ENCODE data around the gene ASPN.
"Not testable (repeated sequence)": the region's sequence is repeated elsewhere in the genome, so short reads cannot be mapped to it uniquely, and the experiment has no call there.

ASPN gene

DNA sequence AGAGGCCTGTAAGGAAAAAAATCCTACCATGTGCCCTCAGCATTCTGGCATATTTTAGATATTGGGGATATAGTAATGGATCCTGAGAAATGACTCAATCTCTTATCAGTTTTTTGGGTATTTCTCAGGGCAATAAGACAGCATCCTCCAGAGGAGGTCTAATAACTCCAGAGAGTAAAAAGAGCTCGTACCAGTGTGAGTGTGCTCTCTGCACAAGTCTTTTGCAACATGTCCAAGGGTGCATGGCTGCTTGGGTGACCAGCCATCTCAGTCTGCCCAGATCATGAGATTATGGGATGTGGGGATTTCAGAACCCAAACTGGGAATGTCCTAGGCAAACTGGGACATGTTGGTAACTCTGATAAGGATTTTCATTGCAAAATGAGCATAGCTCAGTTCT lies 15.3 kb downstream of the ASPN start:
- DNase-seq, result no peak

DNA sequence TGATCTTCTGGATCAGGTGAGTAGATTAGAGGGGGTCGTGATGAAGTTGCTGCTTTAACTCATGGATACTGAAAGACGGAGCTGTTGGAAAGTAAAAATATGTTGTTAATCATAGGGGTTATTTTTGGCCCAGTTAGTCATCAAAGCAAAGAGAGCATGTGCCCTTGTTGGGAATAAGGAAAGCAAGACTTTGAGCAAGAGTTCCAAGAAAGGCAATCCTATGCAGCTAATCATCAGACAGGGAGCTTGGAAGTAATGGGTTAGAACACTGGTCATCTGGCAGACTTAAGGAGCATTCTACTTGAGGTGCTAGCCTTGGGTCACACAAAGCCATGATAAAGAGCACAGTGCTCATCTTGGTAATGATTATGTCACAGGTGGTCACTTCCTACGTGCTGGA lies 18.3 kb downstream of the ASPN start:
- DNase-seq, result no peak

DNA sequence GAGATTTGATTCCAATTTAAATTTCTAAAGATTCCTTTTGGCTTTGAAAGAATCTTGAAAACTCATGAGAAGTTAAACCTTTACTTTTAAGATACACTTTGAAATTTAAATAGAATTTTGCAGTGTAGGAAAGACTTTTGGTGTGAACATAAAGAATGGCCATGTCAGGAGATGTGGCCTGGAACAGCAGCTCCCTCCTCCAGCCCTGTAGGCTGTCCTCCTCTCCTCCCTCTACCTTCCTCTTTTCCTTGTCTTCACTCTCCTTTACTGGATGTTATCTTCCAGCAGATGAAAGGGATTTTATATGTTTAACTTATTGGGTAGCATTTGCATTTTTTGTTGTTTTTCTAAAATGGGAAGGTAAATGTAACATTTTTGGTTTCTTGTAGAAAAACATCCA lies 18.9 kb downstream of the ASPN start:
- DNase-seq, result no peak

DNA sequence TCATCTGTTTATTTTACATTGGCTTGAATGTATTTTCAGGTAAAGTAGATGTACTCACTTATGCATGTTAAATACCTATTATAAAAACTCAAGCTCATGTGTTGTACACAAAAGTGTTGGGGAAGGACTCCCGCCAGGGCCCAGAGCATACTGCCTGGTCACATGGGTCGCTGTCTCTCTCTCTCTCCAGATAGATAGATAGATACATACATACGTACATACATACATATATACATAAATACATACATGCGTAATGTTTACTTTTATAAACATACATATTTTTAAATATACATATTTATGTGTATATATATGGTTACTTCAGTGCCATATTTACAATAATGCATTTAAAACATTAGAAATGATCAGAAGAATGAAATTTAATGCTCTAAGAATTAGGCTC lies 24.7 kb downstream of the ASPN start:
- no peak for DNase-seq

DNA sequence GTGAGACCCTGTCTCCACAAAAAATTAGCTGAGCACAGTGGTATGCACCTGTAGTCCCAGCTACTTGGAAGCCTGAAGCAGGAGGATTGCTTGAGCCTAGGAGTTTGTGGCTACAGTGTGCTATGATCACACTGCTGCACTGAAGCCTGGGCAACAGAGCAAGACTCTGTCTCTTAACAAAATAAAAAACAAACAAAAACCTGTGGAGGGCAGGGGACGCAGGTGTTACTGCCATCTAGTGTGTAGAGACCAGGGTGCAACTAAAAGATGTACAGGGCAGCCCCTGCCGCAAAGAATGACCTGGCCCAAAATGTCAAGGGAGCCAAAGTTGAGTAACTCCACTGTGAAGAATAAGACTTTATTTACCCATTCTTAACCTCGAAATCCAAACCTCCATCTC lies 27.1 kb downstream of the ASPN start:
- no peak for DNase-seq

DNA sequence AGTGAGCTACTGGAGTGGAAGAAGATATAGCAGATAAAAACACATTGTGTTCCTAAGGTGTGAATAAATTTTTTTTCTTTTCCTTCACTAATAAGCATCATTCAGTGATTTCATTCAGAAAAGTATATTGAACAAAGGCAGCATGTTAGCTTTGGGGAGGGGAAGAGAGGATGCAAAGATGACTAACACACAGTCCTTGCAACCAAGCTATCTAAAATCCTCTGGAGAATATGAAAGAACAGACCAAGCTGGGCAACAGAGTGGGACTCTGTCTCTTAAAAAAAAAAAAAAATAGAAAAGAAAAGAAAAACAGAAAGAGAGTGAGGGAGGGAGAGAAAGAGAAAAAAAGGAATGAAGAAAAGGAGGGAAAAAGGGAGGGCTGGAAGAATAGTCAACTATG lies 35.8 kb downstream of the ASPN start:
- DNase-seq, result no peak

DNA sequence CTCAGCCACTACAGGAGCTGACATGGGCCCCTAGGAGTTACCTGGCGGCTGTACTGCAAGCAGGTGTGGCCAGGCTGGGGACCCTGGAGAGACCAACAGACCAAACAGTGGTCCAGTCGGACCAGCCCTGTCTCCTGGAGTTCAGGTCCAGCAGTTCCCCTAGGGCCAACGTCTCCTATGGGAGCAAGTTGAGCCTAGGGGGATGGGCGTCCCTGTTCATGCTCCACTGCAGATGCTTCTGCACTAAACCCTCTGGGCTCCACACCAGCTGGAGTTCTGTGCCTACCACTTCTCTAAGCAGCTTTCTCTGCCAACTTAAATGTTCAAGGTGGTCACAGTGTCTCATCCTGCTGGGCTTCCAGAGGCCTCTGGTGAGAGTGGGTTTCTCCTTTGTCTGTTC lies 37.5 kb downstream of the ASPN start:
- no peak for DNase-seq

DNA sequence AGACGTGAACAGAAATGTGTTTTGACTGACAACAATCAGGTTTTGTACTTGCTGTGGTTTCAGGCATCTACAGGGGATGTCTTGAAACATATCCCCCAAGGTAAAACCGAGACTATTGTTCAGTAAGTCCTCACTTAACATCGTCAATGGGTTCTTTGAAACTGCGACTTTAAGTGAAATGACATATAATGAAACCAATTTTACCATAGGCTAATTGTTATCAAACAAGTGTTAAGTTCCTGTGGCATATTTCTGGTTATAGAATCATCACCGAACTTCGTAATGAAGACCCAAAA lies 41.6 kb downstream of the ASPN start:
- no peak for DNase-seq

DNA sequence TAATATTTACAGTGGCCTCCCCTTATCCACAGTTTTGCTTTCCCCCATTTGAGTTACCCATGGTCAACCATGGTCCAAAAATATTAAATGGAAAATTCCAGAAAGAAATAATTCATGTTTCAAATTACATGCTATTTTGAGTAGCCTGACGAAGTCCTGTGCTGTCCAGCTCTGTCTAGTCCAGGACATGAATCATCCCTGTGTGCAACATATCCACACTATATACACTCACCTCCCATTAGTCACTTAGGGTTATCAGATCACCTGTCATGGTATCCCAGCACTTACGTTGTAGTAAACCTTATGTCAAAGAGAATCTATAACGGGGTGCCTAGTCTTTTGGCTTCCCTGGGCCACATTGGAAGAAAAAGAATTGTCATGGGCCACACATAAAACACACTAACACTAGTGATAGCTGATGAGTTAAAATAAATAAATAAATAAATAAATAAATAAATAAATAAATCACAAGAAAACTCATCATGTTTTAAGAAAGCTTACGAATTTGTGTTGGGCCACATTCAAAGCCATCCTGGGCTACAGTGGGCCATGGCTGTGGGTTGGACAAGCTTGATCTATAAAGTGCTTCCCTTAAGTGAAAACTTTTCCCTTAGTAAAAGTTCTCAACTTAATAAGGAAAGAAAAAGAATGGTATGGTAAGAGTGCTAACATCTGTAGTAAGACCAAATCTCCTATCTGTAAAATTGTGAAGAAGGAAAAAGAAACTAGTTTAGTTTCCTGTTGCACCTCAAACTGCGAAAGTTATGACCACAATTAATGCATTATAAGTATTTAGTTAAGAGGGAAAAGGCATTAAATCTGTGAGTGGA lies 42.2 kb downstream of the ASPN start:
- no peak for DNase-seq

DNA sequence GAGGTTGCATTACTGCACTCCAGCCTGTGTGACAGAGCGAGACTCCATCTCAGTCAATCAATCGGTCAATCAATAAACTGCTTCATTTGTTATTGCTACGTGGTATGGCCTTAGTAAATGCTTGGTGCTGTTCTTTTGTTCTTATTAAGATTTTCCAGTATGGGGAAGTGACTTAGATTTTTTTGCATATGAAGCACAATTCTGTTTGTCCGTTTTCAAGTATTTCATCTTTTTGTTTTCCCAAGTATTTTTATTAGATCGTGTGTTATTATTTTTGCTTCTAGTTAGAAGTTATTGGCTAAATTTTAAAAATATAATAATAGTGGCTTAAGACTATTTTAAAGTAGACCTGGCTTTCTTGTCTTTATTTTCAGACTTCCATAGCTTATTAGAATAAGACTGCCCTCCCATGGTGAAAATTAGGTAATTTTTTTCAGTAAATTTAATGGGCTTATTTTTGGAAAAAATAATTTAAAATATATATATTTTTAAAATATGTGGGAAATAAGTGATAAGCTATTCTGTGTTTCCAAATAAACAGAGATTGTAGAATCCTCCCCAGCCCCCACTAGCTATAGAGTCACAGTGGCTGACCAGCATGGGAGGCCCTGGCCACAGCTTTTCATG lies 43.3 kb downstream of the ASPN start:
- DNase-seq, result no peak

DNA sequence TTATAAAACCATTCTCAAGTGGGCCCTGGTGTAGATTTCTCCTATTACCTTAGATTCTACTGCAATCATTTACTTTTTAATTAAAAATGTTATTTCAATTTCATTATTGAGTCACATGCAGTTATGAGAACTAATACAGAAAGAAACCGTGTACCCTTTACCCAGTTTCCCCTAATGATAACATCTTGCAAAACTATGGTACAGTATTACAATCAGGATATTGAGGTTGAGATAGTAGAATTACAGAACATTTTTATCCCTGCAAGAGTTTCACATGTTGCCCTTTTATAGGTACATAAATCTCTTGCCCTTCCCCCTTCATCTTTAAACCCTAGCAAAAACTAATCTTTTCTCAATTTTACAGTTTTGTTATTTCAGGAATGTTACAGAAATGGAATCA lies 47.0 kb downstream of the ASPN start:
- no peak for DNase-seq

DNA sequence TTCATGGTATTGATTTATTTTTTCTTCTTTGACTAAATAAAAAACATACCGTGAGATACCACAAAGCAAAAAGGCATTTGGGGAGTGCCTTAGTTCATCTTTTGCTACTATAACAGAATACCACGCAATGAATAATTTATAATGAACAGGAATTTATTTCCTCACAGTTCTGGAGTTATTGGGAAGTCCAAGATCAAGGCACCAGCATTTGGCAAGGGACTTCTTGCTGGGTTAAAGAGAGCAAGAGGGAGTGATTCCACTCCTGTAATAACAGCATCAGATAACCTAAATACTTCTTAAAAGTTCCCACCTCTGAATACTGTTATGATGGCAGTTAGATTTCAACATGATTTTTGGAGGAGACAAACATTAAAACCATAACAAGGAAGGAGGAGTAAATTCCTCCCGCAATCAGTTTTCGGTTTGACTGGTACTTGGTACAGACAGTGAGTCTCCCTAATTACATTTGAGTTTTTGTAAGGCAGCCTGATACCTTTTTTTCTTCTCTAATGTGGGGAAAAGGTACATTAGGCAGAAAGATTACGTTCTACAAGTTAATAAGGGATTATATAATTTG lies 49.2 kb downstream of the ASPN start:
- no peak for DNase-seq

DNA sequence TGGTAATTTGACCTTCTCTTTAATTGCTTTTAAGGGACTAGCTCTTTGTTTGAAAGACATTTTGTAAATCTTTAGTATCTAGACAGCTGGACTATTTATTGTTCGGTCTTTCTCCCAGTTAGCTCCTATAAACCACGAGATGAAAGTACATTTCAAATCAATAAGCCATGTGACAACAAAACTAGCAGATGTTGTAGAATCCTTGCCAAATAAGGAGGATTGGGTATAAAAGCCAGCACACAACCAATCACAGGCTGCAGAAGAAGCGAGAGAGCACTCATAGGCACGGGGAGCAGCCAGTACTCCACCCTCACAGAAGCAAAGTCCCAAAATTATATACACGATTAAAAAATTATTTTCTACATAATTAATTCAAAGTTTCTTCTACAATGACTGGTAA lies 50.0 kb downstream of the ASPN start:
- no peak for DNase-seq

DNA sequence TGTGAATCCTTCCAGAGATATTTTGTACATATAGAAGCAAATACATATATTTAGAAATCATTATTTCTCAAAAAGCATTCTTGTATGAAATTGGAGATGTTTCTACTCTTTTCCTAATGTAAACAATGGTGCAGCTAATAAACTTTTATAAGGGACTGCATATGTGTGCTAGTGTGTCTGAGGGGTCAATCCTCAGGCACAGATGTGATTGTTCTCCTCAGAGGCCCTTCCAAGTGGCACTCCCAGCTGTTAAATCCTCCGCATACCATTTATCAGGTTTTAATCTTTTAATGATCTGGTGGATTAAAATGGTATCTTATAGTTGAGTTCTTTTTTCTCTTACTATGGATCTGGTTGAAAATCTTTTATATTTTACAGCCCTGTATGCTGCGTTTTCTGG lies 52.5 kb downstream of the ASPN start:
- no peak for DNase-seq

DNA sequence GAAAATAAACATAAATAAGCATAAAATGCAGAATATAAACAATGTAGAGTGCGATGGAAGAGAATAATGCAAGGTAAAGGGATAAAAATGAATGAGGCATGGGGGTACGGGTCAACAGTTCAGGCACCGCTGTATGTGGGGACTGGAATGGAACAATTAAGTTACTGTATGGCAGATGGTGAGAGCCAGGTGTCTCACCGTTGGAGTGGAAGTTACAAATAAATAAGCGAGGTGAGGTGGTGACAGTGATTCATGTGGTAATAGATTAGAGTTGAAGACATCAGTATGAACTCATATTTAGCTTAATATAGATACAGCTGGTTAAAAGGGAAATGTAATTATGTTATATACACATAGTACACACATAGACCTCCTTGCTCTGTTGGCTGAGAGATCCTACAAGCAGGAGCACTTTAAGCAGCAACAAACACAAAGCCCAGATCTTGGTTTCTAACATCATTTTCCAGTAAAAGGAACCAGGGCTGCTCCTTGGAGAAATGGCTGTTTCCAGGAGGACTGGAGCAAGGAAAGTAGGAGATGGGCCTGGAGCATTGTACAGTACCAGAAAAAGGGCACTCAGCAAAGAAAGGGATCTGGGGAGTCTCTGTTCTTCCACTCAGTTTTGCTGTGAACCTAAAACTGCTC lies 55.7 kb downstream of the ASPN start:
- DNase-seq, result no peak

DNA sequence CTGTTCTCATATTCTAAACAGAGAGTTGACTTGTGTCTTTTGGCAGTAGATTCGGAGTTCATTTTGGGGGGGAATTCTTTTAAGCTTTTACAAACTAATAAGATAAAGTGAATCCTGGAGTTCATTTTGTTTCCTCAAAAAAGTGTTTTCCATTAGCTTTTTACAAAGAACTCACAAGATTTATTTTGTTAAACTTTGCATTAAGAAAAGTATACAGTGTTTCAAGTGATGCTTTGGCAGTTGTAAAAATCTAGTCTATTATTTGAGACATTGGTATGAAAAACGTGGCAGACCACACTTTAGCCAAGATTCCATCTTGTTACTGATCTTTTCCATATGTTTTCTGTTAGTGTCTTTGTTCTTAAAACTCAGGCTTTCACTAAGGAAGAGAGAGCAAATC lies 56.8 kb downstream of the ASPN start:
- no peak for DNase-seq

DNA sequence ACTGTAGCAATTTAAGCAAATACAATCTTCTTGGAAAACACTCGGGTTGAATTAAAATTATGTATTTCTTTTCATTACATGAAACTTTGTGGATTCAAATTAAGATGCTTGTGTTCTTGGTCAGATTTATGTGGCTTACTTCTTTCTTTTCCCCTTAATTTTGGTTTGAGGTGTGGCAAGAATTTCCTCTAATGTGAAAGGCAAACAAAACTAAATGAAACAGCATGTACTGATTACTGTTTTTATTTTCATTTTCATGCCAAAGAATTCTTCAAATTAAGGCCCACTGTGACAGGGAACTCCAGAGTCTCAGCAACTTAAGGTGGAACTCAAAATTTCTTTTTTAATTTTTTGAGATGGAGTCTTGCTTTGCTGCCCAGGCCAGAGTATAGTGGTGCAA lies 58.0 kb downstream of the ASPN start, which contains the start of gene OMD:
OMD (minus strand) TSS at position 132 of the 400 bp plus-strand sequence. CDS start 6,913 bp downstream, outside the sequence.
- DNase-seq, result no peak

DNA sequence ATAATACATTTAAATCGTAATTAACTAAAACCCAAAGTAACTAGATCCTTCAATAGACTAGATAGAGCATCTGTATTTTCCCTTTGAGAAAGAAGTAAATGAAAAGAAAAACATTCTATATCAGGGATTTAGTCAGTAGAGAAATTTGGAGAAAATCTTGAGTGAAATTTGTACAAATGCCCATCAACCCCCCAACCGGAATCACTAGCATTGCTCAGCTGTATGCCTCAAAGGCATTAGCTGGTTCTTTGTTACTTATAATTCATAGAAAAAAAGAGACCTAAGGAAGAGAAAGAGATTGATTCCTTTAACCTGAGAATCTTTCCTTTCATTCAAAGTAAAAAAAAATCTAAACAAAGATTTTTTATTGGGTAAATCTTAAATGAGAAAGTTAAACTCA lies 58.7 kb downstream of the ASPN start:
- DNase-seq, result no peak

DNA sequence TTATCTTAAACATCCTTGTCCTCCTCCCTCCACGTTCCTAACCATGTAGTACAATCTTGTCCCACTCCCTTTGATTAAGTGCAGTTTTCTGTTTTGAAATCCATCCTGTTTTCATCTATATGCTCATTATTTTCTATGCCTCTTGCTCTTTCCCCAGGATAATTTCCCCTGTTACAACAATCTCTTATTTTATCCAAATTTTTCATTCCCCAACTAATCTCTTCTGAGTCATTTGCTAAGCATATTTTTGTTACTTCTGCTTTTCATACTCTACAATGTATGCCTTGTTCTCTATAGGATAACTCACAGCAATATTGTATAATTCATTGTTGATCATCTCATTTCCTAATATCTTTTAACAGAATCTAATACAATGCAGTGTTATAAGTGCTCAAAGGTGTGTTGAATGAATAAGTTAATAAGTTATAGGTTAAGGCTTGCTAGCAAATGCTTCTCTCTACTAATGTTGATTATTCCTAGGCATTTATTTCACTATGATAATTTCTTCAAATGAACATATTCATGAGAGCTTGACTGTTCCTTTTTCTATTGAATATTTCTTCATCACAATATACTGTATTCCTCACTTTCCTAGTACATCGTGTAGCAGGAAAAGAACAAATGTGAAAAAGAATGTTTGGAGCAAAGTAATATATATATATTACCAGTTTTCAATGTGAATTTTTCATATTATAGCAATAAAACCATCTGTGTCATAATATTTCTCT lies 59.5 kb downstream of the ASPN start:
- DNase-seq, result no peak

DNA sequence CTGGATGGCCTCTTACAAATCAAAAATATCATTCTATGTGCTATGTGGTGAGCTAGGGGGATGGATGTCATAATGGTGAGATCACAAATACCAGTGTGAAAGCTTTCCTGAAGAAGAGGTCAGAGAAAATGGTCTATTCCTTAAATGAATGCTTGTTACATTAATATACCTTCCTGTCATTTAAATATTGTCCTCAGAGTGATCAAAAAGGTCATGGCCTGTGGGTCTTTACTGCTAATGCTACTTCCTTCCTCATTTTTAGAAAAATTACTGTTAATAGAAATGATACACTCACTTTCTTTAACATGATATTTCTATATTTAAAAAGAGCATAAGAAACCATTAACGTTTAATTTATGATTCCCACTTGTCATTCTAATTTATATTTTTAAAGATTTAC lies 67.7 kb downstream of the ASPN start:
- no peak for DNase-seq

DNA sequence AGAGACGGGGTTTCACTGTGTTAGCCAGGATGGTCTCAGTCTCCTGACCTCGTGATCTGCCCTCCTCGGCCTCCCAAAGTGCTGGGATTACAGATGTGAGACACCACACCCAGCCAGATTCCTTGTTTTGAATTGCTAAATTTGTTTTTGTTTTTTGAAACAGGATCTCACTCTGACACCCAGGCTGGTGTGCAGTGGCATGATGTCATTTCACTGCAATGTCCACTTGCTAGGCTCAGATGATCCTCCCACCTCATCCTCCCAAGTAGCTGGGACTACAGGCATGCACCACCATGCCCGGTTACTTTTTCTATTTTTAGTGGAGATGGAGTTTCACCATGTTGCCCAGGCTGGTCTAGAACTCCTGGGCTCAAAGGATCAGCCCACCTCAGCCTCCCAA lies 71.1 kb downstream of the ASPN start:
- not testable (repeated sequence) for DNase-seq

DNA sequence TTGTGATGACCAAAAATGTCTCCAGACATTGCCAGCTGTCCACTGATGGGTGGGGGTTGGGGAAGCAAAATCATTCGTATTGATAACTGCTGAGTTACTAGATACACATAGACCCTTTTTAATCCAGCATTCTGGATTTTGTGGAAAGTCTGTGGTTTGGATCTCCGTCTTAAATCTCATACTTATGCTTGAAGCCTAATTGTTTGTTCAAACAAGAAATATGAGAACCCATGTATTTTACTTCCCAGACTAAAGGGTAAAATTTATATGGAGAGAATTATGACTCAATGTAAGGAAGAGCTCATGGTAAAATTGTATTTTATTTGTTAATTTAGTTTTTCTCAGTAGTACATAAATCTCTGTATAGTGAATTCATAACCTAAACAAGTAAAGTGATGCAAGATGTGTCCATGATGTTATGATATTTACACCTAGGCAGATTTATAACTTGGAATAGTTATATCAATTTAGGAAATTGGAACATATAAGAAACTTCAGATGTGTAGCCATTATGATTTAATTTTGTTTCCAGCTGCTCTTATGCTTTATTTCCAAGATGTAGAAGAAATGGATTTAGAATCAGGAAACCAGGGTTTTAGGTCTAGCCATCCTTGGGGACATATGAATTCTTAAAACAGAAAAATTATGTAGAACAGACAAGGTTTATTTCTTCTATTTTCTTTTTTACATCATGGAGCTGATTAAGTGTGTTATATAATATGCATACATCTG lies 73.4 kb downstream of the ASPN start:
- DNase-seq, result no peak

DNA sequence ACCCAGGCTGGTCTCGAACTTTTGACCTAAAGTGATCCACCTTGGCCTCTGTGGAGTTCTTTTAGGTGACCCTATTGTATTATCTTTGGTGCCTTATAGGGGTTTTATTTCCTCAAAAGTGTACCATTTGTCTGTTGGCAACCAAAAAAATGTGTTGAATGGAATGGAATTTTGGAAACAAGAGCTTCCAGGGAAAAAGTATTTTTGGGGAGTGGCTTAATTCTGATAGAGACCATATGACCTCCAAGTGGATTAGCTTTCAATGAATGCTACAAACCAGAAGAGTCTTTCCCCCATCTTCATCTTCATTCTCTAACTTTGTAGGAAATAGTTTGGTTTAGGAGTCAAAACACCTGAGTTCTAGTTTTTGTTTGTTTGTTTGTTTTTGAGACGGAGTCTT lies 74.5 kb downstream of the ASPN start:
- DNase-seq, result no peak
